Measurements from ENCODE around the gene ANO8.
A peak's percentile ranks its signal among the peaks of the same experiment; 100 is the strongest.

The ANO8 gene

DNA sequence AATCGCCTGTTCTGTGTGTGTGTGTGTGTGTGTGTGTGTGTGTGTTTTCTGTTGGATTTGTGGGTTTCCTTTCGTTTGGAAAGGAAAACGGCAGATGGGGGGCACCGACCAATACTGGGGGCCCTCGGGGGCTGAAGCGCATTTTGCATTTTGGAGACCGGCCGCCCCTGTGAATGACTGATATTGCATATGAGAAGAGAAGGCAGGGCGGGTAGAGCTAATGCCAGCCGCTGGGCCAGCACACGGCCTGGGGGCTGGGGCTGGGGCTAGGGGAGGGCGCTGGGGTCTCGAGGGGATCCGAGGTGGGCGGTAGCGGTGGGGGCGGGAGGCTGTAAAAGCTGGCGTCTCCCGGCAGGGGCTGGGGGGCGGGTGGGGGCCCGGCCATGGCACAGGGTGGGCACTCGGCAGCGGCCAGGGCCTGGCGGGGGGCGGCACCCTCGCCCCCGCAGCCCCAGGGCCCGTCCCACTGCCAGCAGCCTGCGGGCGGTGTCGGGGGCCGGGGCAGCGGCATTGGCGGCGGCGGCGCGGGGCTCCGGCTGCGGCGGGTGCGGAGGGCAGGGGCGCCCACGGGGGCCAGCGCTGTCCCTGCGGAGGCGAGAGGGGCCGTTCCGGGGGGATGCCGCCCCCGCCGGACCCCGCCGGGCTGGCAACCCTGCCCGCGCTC is 11.2 kb downstream of the ANO8 start:
- no CpG with 5 or more reads among the region's 56 CpGs for WGBS, 2 donors (ENCODE audit: extremely low coverage in 2 of 2, insufficient read length in 2 of 2, insufficient replicate concordance in 1 of 2)
- peaks cover 26 to 79% of the 10 kb centered on the region in 2 donors for H3K36me3 ChIP-seq (replicated peaks in 1 of 2; ENCODE audit: control insufficient read depth in 2 of 2, insufficient read depth in 2 of 2, low read length in 2 of 2)

DNA sequence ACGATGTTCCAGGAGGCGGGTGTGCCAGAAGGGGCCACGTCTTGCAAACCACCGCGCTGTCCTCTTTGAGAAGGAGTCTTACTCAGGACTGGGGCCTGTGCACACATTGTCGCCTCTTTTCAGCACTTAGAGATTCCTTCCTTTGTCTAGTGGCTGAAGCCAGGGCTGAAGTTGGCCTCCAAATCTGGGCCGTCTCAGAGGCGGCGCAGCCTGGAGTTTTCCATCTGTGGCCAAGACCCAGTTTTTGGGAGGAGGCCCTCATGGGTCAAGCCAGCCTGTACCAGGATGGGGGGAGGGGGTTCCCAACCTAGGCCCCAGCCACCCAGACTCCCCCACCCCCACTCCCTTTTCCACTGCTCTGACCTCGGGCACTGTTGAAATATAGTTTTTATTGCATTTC is 11.8 kb downstream of the ANO8 start:
- Histone ChIP-seq H3K9me3 (replicated peaks in 1 of 2; ENCODE audit: control insufficient read depth in 2 of 2, insufficient read depth in 1 of 2, low read depth in 1 of 2, low read length in 2 of 2) (peaks cover 0 to 2% of the 10 kb centered on the region in 2 donors), H3K27me3 (ENCODE audit: control insufficient read depth in 3 of 3, insufficient read depth in 3 of 3, low read depth in 1 of 3, low read length in 3 of 3) (no peaks in the 10 kb centered on the region), H2BK15ac (ENCODE audit: low read length) (no peak overlapping the region), H3K79me1 (ENCODE audit: low read depth, low read length) (peaks cover 13% of the 10 kb centered on the region), H3K4me2 (ENCODE audit: insufficient read depth, low read length, poor library complexity, severe bottlenecking) (no peak overlapping the region), H2BK120ac (ENCODE audit: low read depth, low read length) (no peak overlapping the region), H2AFZ (ENCODE audit: low read length) (no peak overlapping the region), H3K18ac (ENCODE audit: low read length) (no peak overlapping the region), H4K91ac (ENCODE audit: low read depth, low read length, poor library complexity) (no peak overlapping the region), H3K27ac (replicated peaks; ENCODE audit: low read length) (peak overlapping the region; percentile 21), H2AK5ac (ENCODE audit: low read depth, low read length) (no peak overlapping the region), H3K36me3 (replicated peaks in 1 of 2; ENCODE audit: control insufficient read depth in 2 of 2, insufficient read depth in 2 of 2, low read length in 2 of 2) (peaks cover 26 to 78% of the 10 kb centered on the region in 2 donors), H2BK5ac (ENCODE audit: low read length) (no peak overlapping the region), H3K9ac (ENCODE audit: low read depth, low read length, poor library complexity) (no peak overlapping the region), H3K4me1 (ENCODE audit: control insufficient read depth in 2 of 2, insufficient read depth in 1 of 2, low read depth in 1 of 2, low read length in 2 of 2) (peaks cover 0 to 15% of the 10 kb centered on the region in 2 donors), H2BK12ac (ENCODE audit: low read length) (no peak overlapping the region), H3K4me3 (ENCODE audit: low read length in 2 of 2) (no peak overlapping the region), H3K23ac (ENCODE audit: low read depth, low read length, poor library complexity) (peak overlapping the region; percentile 16), H3K14ac (ENCODE audit: low read length) (no peak overlapping the region), H4K8ac (ENCODE audit: low read depth, low read length) (no peak overlapping the region), H3K4ac (ENCODE audit: low read length) (no peak overlapping the region)
- no peak for DNase-seq (ENCODE audit: low spot score)
- WGBS, 2 donors (ENCODE audit: extremely low coverage in 2 of 2, insufficient read length in 2 of 2, insufficient replicate concordance in 1 of 2) = no CpG with 5 or more reads among the region's 10 CpGs

More for the DNA sequence above, 11.2 kb downstream of the ANO8 start:
- no peaks in the 10 kb centered on the region for H3K27me3 ChIP-seq (ENCODE audit: control insufficient read depth in 3 of 3, insufficient read depth in 3 of 3, low read depth in 1 of 3, low read length in 3 of 3)
- H3K4me3 ChIP-seq (ENCODE audit: low read length in 2 of 2) = no peak overlapping the region
- no peak overlapping the region for H4K8ac ChIP-seq (ENCODE audit: low read depth, low read length)
- H2BK5ac ChIP-seq (ENCODE audit: low read length) = no peak overlapping the region
- no peak overlapping the region for H3K9ac ChIP-seq (ENCODE audit: low read depth, low read length, poor library complexity)
- H2BK120ac ChIP-seq (ENCODE audit: low read depth, low read length) = no peak overlapping the region
- H3K14ac ChIP-seq (ENCODE audit: low read length) = no peak overlapping the region
- peaks cover 0 to 2% of the 10 kb centered on the region in 2 donors for H3K9me3 ChIP-seq (replicated peaks in 1 of 2; ENCODE audit: control insufficient read depth in 2 of 2, insufficient read depth in 1 of 2, low read depth in 1 of 2, low read length in 2 of 2)
- H3K23ac ChIP-seq (ENCODE audit: low read depth, low read length, poor library complexity) = no peak overlapping the region
- no peak for DNase-seq (ENCODE audit: low spot score)
- no peak overlapping the region for H3K18ac ChIP-seq (ENCODE audit: low read length)
- H3K4ac ChIP-seq (ENCODE audit: low read length) = no peak overlapping the region
- H4K91ac ChIP-seq (ENCODE audit: low read depth, low read length, poor library complexity) = no peak overlapping the region
- H2AFZ ChIP-seq (ENCODE audit: low read length) = no peak overlapping the region
- H3K4me1 ChIP-seq (ENCODE audit: control insufficient read depth in 2 of 2, insufficient read depth in 1 of 2, low read depth in 1 of 2, low read length in 2 of 2) = peaks cover 0 to 15% of the 10 kb centered on the region in 2 donors
- H3K27ac ChIP-seq (replicated peaks; ENCODE audit: low read length) = no peak overlapping the region
- no peak overlapping the region for H2AK5ac ChIP-seq (ENCODE audit: low read depth, low read length)
- H2BK12ac ChIP-seq (ENCODE audit: low read length) = no peak overlapping the region
- no peak overlapping the region for H2BK15ac ChIP-seq (ENCODE audit: low read length)
- no peak overlapping the region for H3K4me2 ChIP-seq (ENCODE audit: insufficient read depth, low read length, poor library complexity, severe bottlenecking)
- peaks cover 13% of the 10 kb centered on the region for H3K79me1 ChIP-seq (ENCODE audit: low read depth, low read length)

DNA sequence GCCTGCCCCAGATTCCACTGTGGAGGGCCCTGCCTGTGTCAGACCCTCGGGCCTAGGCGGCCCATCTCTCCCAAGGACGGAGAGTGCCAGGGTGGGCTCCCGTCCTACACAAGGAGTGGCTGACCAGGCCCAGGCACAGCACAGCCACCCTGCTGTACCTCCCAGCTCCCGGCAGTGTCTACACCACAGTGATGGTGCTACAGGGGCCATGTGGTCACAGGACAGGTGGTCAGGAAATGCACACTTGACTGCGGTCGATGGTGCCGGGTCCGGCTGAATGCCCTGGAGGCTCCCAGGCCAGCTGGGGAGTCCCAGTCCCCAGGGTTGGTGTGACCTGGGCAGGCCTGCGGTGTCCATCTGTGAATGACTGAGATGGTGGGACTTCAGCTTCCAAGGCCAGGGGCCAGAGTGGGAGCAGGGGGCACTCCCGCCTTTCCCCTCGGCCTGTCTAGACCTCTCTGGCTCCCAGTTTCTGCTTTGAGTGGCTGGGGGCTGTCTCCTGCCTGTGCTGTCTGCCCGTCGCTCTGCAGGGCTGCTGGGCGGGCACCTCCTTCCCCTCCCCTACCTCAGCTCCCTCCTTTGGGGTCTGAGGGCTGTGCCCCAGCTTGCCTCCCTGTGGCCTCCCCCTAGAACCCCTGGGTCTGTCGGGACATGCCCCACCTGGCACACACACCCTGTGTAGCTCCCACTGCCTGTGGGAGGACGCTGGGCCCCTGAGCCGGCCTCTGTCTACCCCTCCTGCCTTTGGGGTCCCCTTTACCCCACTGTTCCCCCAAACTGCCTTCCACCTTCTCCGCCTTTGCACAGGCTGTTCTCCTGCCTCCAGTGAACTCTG is 12.8 kb downstream of the ANO8 start:
- Histone ChIP-seq H3K27me3 (ENCODE audit: control insufficient read depth in 3 of 3, insufficient read depth in 3 of 3, low read depth in 1 of 3, low read length in 3 of 3) (no peaks in the 10 kb centered on the region), H4K8ac (ENCODE audit: low read depth, low read length) (peak overlapping the region; percentile 56), H3K4me3 (ENCODE audit: low read length in 2 of 2) (no peak overlapping the region), H3K36me3 (replicated peaks in 1 of 2; ENCODE audit: control insufficient read depth in 2 of 2, insufficient read depth in 2 of 2, low read length in 2 of 2) (peaks cover 26 to 68% of the 10 kb centered on the region in 2 donors), H2BK5ac (ENCODE audit: low read length) (peak overlapping the region; percentile 82), H3K4me1 (ENCODE audit: control insufficient read depth in 2 of 2, insufficient read depth in 1 of 2, low read depth in 1 of 2, low read length in 2 of 2) (peaks cover 0 to 7% of the 10 kb centered on the region in 2 donors), H4K91ac (ENCODE audit: low read depth, low read length, poor library complexity) (peak overlapping the region; percentile 1), H2BK12ac (ENCODE audit: low read length) (no peak overlapping the region), H2AFZ (ENCODE audit: low read length) (no peak overlapping the region), H3K18ac (ENCODE audit: low read length) (peak overlapping the region; percentile 80), H2BK120ac (ENCODE audit: low read depth, low read length) (no peak overlapping the region), H2AK5ac (ENCODE audit: low read depth, low read length) (no peak overlapping the region), H2BK15ac (ENCODE audit: low read length) (no peak overlapping the region), H3K23ac (ENCODE audit: low read depth, low read length, poor library complexity) (peak overlapping the region; percentile 40), H3K27ac (replicated peaks; ENCODE audit: low read length) (peak overlapping the region; percentile 21), H3K9ac (ENCODE audit: low read depth, low read length, poor library complexity) (peak overlapping the region; percentile 47), H3K9me3 (replicated peaks in 1 of 2; ENCODE audit: control insufficient read depth in 2 of 2, insufficient read depth in 1 of 2, low read depth in 1 of 2, low read length in 2 of 2) (peaks cover 0 to 2% of the 10 kb centered on the region in 2 donors), H3K79me1 (ENCODE audit: low read depth, low read length) (peaks cover 10% of the 10 kb centered on the region), H3K4me2 (ENCODE audit: insufficient read depth, low read length, poor library complexity, severe bottlenecking) (no peak overlapping the region), H3K14ac (ENCODE audit: low read length) (no peak overlapping the region), H3K4ac (ENCODE audit: low read length) (peak overlapping the region; percentile 76)
- no CpG with 5 or more reads among the region's 19 CpGs for WGBS, 2 donors (ENCODE audit: extremely low coverage in 2 of 2, insufficient read length in 2 of 2, insufficient replicate concordance in 1 of 2)
- DNase-seq (ENCODE audit: low spot score) = no peak

DNA sequence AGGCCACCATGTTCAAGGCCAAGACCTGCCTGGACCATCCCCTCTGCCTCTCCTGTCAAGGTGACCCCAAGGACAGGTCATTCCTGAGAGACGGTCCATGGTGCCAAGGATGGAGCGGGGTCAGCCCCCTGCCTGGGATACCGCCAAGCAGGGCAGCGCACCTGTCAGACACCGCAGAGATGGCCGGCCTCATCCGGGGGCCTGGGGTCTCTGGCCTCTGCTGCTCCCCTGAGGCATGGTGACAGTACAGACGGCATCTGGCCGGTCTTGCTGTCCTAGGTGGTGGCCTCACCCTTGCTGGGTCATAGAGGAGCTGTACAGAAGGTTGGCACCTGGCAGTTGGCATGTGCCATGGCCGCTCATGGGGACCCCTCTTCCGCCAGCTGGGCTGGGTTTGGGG is 14.2 kb downstream of the ANO8 start:
- Histone ChIP-seq H3K36me3 (replicated peaks in 1 of 2; ENCODE audit: control insufficient read depth in 2 of 2, insufficient read depth in 2 of 2, low read length in 2 of 2) (peaks cover 28 to 68% of the 10 kb centered on the region in 2 donors), H2BK120ac (ENCODE audit: low read depth, low read length) (no peak overlapping the region)

More for the DNA sequence above, 14.2 kb downstream of the ANO8 start:
- WGBS, 2 donors (ENCODE audit: extremely low coverage in 2 of 2, insufficient read length in 2 of 2, insufficient replicate concordance in 1 of 2) = no CpG with 5 or more reads among the region's 11 CpGs
- no peak overlapping the region for H3K18ac ChIP-seq (ENCODE audit: low read length)
- no peak overlapping the region for H2AFZ ChIP-seq (ENCODE audit: low read length)
- H4K91ac ChIP-seq (ENCODE audit: low read depth, low read length, poor library complexity) = no peak overlapping the region
- no peak overlapping the region for H2BK15ac ChIP-seq (ENCODE audit: low read length)
- no peaks in the 10 kb centered on the region for H3K27me3 ChIP-seq (ENCODE audit: control insufficient read depth in 3 of 3, insufficient read depth in 3 of 3, low read depth in 1 of 3, low read length in 3 of 3)
- H3K4me3 ChIP-seq (ENCODE audit: low read length in 2 of 2) = no peak overlapping the region
- H2BK5ac ChIP-seq (ENCODE audit: low read length) = peak overlapping the region; percentile 24
- no peak for DNase-seq (ENCODE audit: low spot score)
- H4K8ac ChIP-seq (ENCODE audit: low read depth, low read length) = no peak overlapping the region
- H3K4ac ChIP-seq (ENCODE audit: low read length) = no peak overlapping the region
- peaks cover 15% of the 10 kb centered on the region for H3K79me1 ChIP-seq (ENCODE audit: low read depth, low read length)
- no peak overlapping the region for H3K4me2 ChIP-seq (ENCODE audit: insufficient read depth, low read length, poor library complexity, severe bottlenecking)
- peaks cover 0 to 2% of the 10 kb centered on the region in 2 donors for H3K9me3 ChIP-seq (replicated peaks in 1 of 2; ENCODE audit: control insufficient read depth in 2 of 2, insufficient read depth in 1 of 2, low read depth in 1 of 2, low read length in 2 of 2)
- H3K14ac ChIP-seq (ENCODE audit: low read length) = no peak overlapping the region
- peaks cover 0 to 7% of the 10 kb centered on the region in 2 donors for H3K4me1 ChIP-seq (ENCODE audit: control insufficient read depth in 2 of 2, insufficient read depth in 1 of 2, low read depth in 1 of 2, low read length in 2 of 2)
- H3K27ac ChIP-seq (replicated peaks; ENCODE audit: low read length) = no peak overlapping the region
- peak overlapping the region; percentile 30 for H3K9ac ChIP-seq (ENCODE audit: low read depth, low read length, poor library complexity)
- no peak overlapping the region for H2AK5ac ChIP-seq (ENCODE audit: low read depth, low read length)
- H2BK12ac ChIP-seq (ENCODE audit: low read length) = no peak overlapping the region
- peak overlapping the region; percentile 65 for H3K23ac ChIP-seq (ENCODE audit: low read depth, low read length, poor library complexity)
